OCI-LY7 (cell line): ENCODE measurements around the gene TICAM1. TPM values are rescaled to one million over a fixed set of nuclear protein-coding genes. Genes with fewer than 3 reads are reported as not detected.
"Not testable (repeated sequence)": the region's sequence is repeated elsewhere in the genome, so short reads cannot be mapped to it uniquely, and the experiment has no call there.

ENCODE experiments used
- BruUV-seq: library from RNA; stranded (reverse); fragments of 400-500 nt; replicated peaks from 2 replicates; lab custom pipeline; 2021; lab: Mats Ljungman, UMichigan
- CTCF ChIA-PET: fragments of 300-600 bp; sonication (Branson Sonifier 250); formaldehyde crosslinking; loops from one replicate; lab custom pipeline; 2022; ENCODE audit warnings: antibody characterized with exemption; ENCODE audit not compliant: unreplicated experiment; lab: Charles Lee
- POLR2A ChIA-PET: fragments of 300-600 bp; sonication (Branson Sonifier 250); formaldehyde crosslinking; loops from one replicate; lab custom pipeline; 2022; ENCODE audit warnings: antibody characterized with exemption; lab: Charles Lee
- DNase-seq: peaks from one replicate; pipeline ENCODE4 v3.0.0-alpha.2; 2015; ENCODE audit warnings: low spot score
- H2AFZ ChIP-seq: fragments of 200-600 bp; sonication (generic), shearing (Covaris generic); 2 replicates; pipeline ENCODE4 v1.6.1; 2014; ENCODE audit warnings: mild to moderate bottlenecking, antibody characterized with exemption, low read length, moderate library complexity
- H3K27ac ChIP-seq: fragments of 200-600 bp; sonication (generic); 2 replicates; pipeline ENCODE4 v1.5.1; 2014; ENCODE audit warnings: mixed run types, low read depth, mild to moderate bottlenecking, moderate library complexity, low read length, inconsistent platforms; ENCODE audit not compliant: poor library complexity, severe bottlenecking
- H3K36me3 ChIP-seq: fragments of 200-600 bp; sonication (generic); 2 replicates; pipeline ENCODE4 v1.6.1; 2014; ENCODE audit warnings: mild to moderate bottlenecking, antibody characterized with exemption, low read length, moderate library complexity, mixed read lengths; ENCODE audit not compliant: insufficient read depth
- H3K4me1 ChIP-seq: fragments of 200-600 bp; sonication (generic); 2 replicates; pipeline ENCODE4 v1.5.1; 2014; ENCODE audit warnings: mild to moderate bottlenecking, low read length; ENCODE audit not compliant: insufficient read depth, poor library complexity, severe bottlenecking
- H3K4me2 ChIP-seq: fragments of 200-600 bp; sonication (generic); 2 replicates; pipeline ENCODE4 v1.6.1; 2014; ENCODE audit warnings: mild to moderate bottlenecking, low read length
- H3K4me3 ChIP-seq: fragments of 200-600 bp; sonication (generic); 2 replicates; pipeline ENCODE4 v1.5.1; 2014; ENCODE audit warnings: mild to moderate bottlenecking, low read depth, low read length; ENCODE audit not compliant: poor library complexity, severe bottlenecking
- H3K79me2 ChIP-seq: fragments of 200-600 bp; sonication (generic); 2 replicates; pipeline ENCODE4 v1.6.1; 2016; ENCODE audit warnings: low read depth, mild to moderate bottlenecking, low read length, moderate library complexity, mixed read lengths; ENCODE audit not compliant: insufficient read depth
- H3K9me2 ChIP-seq: fragments of 200-600 bp; sonication (generic); 2 replicates; pipeline ENCODE4 v1.6.1; 2016; ENCODE audit warnings: mild to moderate bottlenecking, low read length, mixed read lengths; ENCODE audit not compliant: insufficient read depth
- H3K9me3 ChIP-seq: fragments of 200-600 bp; sonication (generic); 2 replicates; pipeline ENCODE4 v1.6.1; 2014; ENCODE audit warnings: mild to moderate bottlenecking, mixed run types, low read length, mixed read lengths
- H4K20me1 ChIP-seq: fragments of 200-600 bp; sonication (generic); 2 replicates; pipeline ENCODE4 v1.6.1; 2014; ENCODE audit warnings: mild to moderate bottlenecking, antibody characterized with exemption, low read length, moderate library complexity, mixed read lengths; ENCODE audit not compliant: insufficient read depth
- EZH2phosphoT487 ChIP-seq: fragments of 200-600 bp; sonication (generic); IDR thresholded peaks from 2 replicates; pipeline ENCODE4 v1.6.1; 2018; ENCODE audit warnings: low read depth, borderline replicate concordance, mild to moderate bottlenecking, mixed run types, antibody characterized with exemption, low read length, moderate library complexity, mixed read lengths
- intact Hi-C: fragments of 100-400 bp; cut with micrococcal nuclease; formaldehyde crosslinking; loops from one replicate; pipeline ENCODE4 v1.10.0; 2022; ENCODE audit not compliant: unreplicated experiment
- total RNA-seq, 2 experiments: library from RNA; depleted of rRNA in 1 of 2; stranded (reverse); fragments of >200 nt in 1 of 2; shearing (Covaris generic) in 1 of 2; gene quantifications; 2 replicates each; pipeline ENCODE4 v1.2.3, GENCODE V29; 2014 to 2022
- TF ChIP-seq, protein P1 (sequence below): fragments of 200-600 bp; sonication (generic); conservative IDR thresholded peaks from 2 replicates; pipeline ENCODE4 v1.5.1; 2014; ENCODE audit warnings: mild to moderate bottlenecking, antibody characterized with exemption, low read length, moderate library complexity, mixed read lengths

Gene TICAM1
- total RNA-seq, 2 experiments from 2014 or later: 6.8 to 26.7 TPM

DNA sequence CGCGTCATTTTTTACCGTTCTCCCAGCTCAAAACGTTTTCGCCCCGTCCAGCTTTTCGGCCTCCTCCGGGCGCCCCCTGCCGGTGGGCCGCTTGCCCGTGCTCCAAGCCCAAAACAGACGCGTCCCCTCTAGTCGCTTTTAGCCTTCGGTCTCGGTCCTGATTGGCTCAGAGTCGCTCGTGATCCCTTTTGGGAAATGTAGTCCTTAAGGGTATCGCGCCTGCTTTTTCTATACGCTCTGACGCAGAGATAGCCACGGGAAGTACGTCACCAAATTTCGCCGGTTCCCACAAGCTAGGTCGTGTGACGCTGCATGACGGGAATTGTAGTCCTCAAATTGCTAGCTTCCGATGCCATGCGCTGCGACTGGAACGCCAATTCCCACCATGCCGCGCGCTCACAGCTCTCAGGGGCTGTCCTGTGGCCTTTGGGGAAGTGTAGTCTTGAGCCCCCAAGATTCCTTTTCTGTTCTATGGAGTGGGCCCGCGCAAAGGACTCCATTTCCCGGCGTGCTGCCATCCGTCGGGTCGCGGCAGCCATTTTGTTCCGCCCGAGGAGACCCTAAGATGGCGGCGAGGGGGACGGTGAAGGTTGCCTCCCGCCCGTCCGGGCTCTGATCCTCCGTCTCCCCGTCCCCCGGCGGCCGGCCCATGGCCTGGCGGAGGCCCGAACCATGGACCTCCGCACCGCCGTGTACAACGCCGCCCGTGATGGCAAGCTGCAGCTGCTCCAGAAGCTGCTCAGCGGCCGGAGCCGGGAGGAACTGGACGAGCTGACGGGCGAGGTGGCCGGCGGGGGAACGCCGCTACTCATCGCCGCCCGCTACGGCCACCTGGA, 40.1 kb downstream of the TICAM1 start, which contains the start of gene FEM1A:
Gene FEM1A, plus strand, starts transcription at position 552 of the 836 bp plus-strand sequence. Its CDS starts 121 bp downstream, at position 673.
- no peaks in the 10 kb centered on the region for H3K9me2 ChIP-seq
- H3K9me3 ChIP-seq: no peaks in the 10 kb centered on the region
- no TSS peak for BruUV-seq
- TF ChIP-seq EZH2phosphoT487: no peak
- TF ChIP-seq, protein P1, sequence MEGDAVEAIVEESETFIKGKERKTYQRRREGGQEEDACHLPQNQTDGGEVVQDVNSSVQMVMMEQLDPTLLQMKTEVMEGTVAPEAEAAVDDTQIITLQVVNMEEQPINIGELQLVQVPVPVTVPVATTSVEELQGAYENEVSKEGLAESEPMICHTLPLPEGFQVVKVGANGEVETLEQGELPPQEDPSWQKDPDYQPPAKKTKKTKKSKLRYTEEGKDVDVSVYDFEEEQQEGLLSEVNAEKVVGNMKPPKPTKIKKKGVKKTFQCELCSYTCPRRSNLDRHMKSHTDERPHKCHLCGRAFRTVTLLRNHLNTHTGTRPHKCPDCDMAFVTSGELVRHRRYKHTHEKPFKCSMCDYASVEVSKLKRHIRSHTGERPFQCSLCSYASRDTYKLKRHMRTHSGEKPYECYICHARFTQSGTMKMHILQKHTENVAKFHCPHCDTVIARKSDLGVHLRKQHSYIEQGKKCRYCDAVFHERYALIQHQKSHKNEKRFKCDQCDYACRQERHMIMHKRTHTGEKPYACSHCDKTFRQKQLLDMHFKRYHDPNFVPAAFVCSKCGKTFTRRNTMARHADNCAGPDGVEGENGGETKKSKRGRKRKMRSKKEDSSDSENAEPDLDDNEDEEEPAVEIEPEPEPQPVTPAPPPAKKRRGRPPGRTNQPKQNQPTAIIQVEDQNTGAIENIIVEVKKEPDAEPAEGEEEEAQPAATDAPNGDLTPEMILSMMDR: peak; percentile 99
- H3K36me3 ChIP-seq: peaks cover 36% of the 10 kb centered on the region
- peak within 1 kb of the TSS; percentile 84 for H3K4me3 ChIP-seq
- H3K79me2 ChIP-seq: peaks cover 46% of the 10 kb centered on the region
- H4K20me1 ChIP-seq: no peaks in the 10 kb centered on the region
- DNase-seq: peak; percentile 100
- H3K27ac ChIP-seq: peak within 1 kb of the TSS; percentile 50
- peak within 1 kb of the TSS; percentile 79 for H3K4me2 ChIP-seq
- peak within 1 kb of the TSS; percentile 89 for H2AFZ ChIP-seq
- intact Hi-C loops: loop anchor here (1.0 to 10.0 kb wide), 4 partner anchors 59 to 387 kb away; partner anchors contain the start of genes CHAF1A, MYDGF and SH3GL1
- peaks cover 39% of the 10 kb centered on the region for H3K4me1 ChIP-seq
- ChIA-PET CTCF (interaction anchor here (0.5 to 1.6 kb wide), 10 partner anchors 9 to 908 kb away, joined by 3 to 11 read pairs (median 4); partner anchors contain the start of gene PLIN3), POLR2A (interaction anchor here (0.6 to 1.5 kb wide), 8 partner anchors 9 to 98 kb away, joined by 3 to 8 read pairs (median 4); no protein-coding TSS in a partner anchor)

DNA sequence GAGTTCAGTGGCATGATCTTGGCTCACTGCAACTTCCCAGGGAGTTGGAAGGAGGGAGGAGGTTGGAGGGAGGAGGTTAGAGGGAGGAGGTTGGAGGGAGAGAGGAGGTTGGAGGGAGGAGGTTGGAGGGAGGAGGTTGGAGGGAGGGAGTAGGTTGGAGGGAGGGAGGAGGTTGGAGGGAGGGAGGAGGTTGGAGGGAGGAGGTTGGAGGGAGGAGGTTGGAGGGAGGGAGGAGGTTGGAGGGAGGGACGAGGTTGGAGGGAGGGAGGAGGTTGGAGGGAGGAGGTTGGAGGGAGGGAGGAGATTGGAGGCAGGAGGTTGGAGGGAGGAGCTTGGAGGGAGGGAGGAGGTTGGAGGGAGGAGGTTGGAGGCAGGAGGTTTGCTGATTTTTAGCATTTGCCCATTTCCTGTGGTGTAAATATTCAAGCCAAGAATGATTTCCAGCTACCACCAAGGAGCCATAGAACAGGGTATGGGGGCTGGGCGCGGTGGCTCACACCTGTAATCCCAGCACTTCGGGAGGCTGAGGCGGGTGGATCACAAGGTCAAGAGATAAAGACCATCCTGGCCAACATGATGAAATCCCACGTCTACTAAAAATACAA, 45.0 kb downstream of the TICAM1 start:
- CTCF ChIA-PET, BruUV-seq: not testable (repeated sequence)

GRCh38 chr19:4781801-4782200, 49.7 kb downstream of the TICAM1 start:
- TF ChIP-seq, protein P1: no peak
- TF ChIP-seq EZH2phosphoT487: no peak
- DNase-seq: peak; percentile 20
- peak overlapping the region; percentile 53 for H3K4me2 ChIP-seq
- no peaks in the 10 kb centered on the region for H3K9me2 ChIP-seq
- ChIA-PET POLR2A (interaction anchor here (1.1 to 2.3 kb wide), 2 partner anchors 9 to 17 kb away, joined by 5 to 8 read pairs; partner anchors contain the start of gene FEM1A), CTCF (interaction anchor here (1.2 kb wide), 1 partner anchor 9 kb away, joined by 6 read pairs; the partner anchor contains the start of gene FEM1A)
- H3K79me2 ChIP-seq: no peaks in the 10 kb centered on the region
- peak overlapping the region; percentile 54 for H2AFZ ChIP-seq
- no peaks in the 10 kb centered on the region for H3K36me3 ChIP-seq
- peaks cover 30% of the 10 kb centered on the region for H3K4me1 ChIP-seq
- no peaks in the 10 kb centered on the region for H4K20me1 ChIP-seq
- BruUV-seq: no TSS peak
- H3K9me3 ChIP-seq: no peaks in the 10 kb centered on the region
- peak overlapping the region; percentile 27 for H3K27ac ChIP-seq
- intact Hi-C loops: no loop called here
- H3K4me3 ChIP-seq: no peak overlapping the region

More for the DNA sequence above, 45.0 kb downstream of the TICAM1 start:
- H3K9me3 ChIP-seq, H3K9me2 ChIP-seq, H2AFZ ChIP-seq, H3K36me3 ChIP-seq, DNase-seq, H4K20me1 ChIP-seq, H3K27ac ChIP-seq, H3K79me2 ChIP-seq, H3K4me2 ChIP-seq, intact Hi-C loops, H3K4me3 ChIP-seq: not testable (repeated sequence)
- POLR2A ChIA-PET: interaction anchor here (0.6 kb wide), 1 partner anchor 53 kb away, joined by 3 read pairs; no protein-coding TSS in a partner anchor
- peaks cover 19% of the 10 kb centered on the region for H3K4me1 ChIP-seq
